HG02943 (cell line): Measurements from ENCODE around the gene DDX23.

ENCODE experiments used
- ATAC-seq: cut with Tn5 transposase; IDR thresholded peaks from one replicate; pipeline ENCODE4 v1.9.1; 2021; ENCODE audit warnings: mild to moderate bottlenecking, low read depth, moderate library complexity; ENCODE audit not compliant: unreplicated experiment

The DDX23 gene

DNA sequence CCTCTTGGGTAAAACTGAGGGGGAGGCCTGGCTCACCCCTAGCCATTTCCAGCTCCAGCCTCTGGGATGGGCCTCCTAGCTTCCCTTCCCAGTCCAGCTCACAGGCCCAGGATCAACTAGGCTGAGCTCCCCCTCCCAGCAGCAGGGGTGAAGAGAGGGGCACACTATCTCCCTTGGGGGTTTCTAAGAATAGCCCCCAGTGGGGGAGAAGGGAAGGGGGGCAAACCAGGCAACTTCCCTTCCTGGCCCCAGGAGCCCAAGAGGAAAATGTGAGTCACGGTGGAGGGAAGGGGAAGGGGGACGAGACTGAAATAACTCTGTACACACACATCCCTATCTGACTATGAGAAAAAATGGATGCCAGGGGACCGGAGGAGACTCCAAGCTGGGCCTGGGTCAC, 72.1 kb downstream of the DDX23 start:
- ATAC-seq = no peak
